Activated CD4-positive, CD25-positive, alpha-beta regulatory T cell treated with anti-CD3 and anti-CD28 coated beads, Interleukin-2, amount 50 U/mL, for 24 hours (primary cell): ENCODE data around the gene SLC35B2.
A peak's percentile ranks its signal among the peaks of the same experiment; 100 is the strongest.

ENCODE experiments used
- ATAC-seq, 2 donors: fragments of 150-1000 bp; cut with Tn5 transposase; one replicate each; pipeline ENCODE4 v1.10.0; 2021; ENCODE audit warnings: mild to moderate bottlenecking in 1 of 2, moderate library complexity in 1 of 2

Gene SLC35B2, protein sequence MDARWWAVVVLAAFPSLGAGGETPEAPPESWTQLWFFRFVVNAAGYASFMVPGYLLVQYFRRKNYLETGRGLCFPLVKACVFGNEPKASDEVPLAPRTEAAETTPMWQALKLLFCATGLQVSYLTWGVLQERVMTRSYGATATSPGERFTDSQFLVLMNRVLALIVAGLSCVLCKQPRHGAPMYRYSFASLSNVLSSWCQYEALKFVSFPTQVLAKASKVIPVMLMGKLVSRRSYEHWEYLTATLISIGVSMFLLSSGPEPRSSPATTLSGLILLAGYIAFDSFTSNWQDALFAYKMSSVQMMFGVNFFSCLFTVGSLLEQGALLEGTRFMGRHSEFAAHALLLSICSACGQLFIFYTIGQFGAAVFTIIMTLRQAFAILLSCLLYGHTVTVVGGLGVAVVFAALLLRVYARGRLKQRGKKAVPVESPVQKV

GRCh38 chr6:44257025-44257752, at the start of gene SLC35B2:
TSS of gene SLC35B2 (minus strand) at chr6:44257528. CDS start at chr6:44257410, 118 bp downstream.
- ATAC-seq = peak; percentile 61 to 66

- no peak for ATAC-seq
Measured at GRCh38 chr6:44306710-44307109, 49.4 kb upstream of the SLC35B2 start.

DNA sequence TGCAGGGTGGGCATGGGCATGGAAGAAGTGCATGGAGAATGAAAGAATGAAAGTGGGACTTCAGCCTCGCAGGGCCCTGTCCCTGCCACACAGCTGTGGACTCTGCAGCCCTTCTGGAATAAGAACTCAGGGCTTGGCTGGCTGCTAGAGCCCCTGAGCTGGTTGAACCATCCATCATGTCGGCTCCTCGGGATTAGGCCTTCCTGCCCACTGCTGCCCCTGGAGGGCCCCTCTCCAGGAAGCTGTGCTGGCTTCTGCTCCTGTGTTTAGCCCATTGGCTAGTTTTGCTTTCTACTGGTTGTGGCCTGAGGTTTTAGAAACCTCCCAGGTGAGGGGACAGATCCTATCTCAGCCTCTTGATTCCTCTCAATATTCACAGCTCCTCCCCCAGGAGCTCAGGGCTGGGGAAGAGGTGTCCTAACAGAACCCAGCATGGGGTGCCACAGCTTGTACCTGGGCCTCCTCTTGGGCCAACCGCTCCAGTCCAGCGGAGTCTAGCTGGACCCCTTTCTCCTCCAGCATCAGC, 47.9 kb upstream of the SLC35B2 start:
- no peak for ATAC-seq

- ATAC-seq = peak; percentile 60 to 67
Measured at GRCh38 chr6:44304282-44305199, 47.2 kb upstream of the SLC35B2 start.

DNA sequence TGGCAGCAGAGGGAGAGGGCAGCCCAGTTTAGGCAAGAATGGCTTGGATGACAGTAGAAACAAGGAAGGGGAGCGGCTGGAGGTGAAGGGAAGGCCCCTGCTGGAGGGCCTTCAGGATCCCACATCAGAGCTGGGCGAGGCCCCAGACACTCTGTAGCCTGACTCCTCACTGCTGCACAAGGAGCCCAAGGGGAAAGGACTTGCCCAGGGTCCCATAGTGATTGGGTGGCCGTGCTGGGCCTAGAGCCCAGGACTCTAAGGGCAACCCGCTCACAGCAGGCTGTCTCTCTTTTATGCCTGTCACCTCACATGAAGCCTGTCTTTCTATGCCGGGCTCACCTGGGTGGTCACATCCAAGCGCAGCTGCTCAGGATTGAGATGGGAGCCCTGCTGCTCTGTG, 46.5 kb upstream of the SLC35B2 start:
- ATAC-seq = no peak

- ATAC-seq = no peak
Measured at GRCh38 chr6:44302856-44303255, 45.5 kb upstream of the SLC35B2 start.

DNA sequence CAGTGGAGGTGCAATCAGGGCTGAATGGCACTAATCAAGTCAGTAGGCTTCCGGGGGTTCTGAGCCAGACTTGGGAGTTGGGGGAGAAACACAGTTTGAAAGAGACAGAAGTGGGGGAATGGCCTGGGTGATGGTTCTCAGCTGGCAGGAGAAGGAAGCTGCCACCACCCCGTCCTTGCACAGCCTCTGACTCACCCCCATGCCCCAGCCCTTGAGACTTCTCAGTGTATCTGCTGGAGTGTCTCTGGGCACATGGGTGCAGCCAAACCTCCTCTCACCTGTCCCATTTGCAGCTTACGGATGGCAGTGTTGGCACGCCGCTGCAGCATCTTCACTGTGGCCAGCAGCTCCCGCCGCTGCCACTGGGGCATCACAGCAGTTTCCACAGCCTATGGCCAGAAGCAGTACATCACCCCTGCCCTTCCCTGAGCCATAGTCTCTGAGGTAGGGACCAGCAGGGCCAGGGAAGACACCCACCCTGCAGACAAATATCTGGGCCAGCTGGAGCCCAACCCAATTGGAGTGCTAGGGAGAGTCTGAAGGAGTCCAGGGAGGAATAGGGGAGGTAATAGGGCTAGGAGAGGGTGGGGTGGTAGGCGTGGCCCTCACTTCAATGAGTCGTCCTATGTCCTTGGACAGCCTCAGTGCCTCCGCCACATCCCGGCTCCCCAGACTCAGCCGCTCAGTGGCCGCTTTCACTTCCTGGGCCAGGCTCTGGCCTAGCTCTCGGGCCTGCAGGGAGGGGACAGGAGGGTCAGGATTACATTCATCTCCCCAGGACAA, 44.6 kb upstream of the SLC35B2 start:
- no peak for ATAC-seq

GRCh38 chr6:44301106-44301505, 43.8 kb upstream of the SLC35B2 start:
- ATAC-seq = no peak

GRCh38 chr6:44300292-44300823, 43.0 kb upstream of the SLC35B2 start:
- ATAC-seq = no peak

GRCh38 chr6:44298864-44299263, 41.5 kb upstream of the SLC35B2 start:
- ATAC-seq = no peak

DNA sequence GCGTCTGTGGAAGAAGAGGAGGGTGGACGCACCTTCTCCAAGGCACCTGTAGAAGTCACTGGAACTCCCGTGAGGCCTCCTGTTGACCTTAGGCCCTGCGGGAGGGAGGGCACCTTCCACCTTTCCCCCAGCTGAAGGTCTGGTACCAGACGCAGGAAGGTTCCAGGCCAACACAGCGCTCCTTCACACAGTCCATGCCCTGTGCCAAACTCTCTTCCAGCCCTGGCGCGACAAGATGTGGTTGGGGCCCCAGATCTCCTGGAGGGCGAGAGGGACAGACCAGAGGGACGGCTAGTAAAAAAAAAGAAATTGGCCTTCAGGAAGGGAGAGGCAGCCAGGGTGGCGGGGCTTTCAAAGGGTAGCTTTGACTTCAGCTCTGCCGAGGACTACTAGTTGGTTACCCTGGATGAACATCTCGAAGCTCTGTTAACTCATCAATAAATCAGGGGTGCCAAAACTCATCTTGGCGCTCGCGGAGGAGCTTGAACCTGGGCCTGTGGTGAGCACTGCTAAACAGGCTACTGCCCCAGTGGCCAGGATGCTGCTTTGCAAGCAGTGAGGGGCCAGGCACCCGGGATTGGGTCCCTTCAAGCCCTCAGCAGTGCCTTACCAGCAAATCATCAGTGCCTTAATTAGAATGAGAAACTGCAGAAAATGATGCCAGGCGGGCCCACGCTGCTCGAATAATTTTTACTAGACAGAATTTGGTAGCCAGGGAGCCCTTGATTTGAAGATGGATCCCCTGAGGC, 40.9 kb upstream of the SLC35B2 start:
- peak in 1 of 2 donors; percentile 11 for ATAC-seq

- peak; percentile 71 to 82 for ATAC-seq
Measured at GRCh38 chr6:44297063-44298038, 40.0 kb upstream of the SLC35B2 start.

DNA sequence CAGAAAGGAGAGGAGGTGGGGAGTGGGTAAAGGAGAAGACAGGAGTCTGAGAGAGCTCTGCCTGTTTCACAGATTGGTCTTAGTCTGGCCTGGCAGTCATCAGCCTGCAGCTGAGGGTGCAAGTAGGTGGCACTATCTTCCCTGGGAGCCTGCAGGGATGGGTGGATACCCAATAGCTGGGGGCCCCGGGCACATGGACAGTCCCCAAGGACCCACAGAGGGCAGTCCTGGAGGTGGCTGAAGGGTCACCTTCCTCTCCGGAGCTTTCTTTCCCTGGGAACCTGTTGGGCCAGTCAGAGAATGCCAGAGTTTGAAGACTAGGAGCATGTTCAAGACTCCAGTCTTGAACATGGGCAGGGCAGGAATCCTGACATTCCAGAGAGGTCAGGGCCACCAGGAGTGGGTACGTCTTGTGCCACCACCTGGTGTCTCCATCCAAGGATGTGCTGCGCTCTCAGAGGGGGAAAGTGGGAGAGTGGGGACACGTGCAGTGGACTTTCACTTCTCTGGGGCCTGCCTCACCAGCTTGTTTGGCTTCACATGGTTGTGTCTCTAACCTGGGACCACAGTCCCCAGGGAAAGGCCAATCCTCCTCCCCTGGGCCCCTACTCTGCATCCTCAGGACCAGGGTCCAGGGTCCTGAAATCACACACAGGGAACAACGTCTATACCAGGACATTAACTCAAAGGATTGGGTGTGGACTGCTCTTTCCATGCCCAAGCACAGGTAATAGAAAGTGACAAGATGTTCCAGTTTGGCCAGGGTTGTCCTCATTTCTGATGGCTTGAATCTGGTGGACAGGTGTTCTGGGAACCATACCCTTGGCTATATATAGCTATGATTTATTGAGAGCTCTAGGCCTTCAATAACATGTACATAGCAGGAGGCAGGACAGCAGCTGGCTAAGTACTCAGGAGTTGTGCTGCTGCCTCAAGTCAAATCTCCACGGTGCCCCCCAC, 37.8 kb upstream of the SLC35B2 start:
- no peak for ATAC-seq

DNA sequence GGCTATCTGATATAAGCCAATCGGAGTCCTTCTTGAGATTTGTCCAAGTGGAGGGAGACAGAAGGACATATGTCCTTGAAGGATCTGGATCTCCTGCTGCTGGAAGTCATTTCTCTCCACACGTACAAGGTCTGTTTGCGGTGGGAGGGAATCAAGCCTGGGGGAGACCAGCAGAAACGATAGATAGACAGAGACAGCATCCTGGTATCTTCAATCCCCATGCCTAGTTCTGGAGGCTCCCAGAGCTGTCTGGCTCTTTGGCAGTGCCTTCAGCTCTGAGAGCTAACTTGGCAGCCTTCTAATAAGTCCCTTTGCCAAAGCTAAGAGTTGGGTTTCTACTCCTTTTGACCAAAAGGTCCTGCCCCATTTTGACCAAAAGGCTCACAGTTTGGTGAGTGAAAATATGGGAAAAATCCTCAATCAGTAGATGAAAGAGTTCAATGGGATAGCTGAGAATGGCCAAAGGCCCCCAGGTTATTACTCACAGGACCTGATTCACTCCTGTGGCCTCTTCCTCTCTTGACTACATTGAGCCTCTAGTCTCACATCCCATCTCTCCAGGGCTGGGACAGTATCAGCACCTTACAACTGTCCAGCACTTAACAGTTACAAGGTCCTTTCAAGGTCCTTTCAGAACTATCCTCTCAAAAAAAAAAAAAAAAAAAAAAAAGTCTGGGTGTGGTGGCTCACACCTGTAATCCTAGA, 35.5 kb upstream of the SLC35B2 start:
- ATAC-seq = no peak

DNA sequence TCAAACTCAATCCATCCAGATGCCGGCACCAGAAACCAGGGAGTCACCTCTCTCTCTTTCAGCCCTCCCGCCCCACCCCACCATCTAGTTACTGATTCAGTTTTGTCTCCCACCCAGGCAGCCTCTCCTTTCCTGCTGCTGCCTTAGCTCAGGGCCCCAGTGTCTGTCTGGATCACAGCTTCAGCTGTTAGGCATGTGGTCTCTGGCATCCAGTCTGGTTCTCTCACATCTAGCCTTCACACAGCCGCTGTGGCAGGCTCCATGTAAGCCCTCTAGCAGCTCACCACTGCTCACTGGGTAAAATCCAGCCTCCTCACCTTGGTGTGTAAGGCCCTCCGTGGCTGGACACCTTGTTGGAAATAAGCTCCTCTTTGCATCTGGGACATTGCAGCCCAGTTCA, 34.5 kb upstream of the SLC35B2 start:
- ATAC-seq = no peak

GRCh38 chr6:44289726-44290260, 32.5 kb upstream of the SLC35B2 start:
- no peak for ATAC-seq

- no peak for ATAC-seq
Measured at GRCh38 chr6:44286747-44287146, 29.4 kb upstream of the SLC35B2 start.

DNA sequence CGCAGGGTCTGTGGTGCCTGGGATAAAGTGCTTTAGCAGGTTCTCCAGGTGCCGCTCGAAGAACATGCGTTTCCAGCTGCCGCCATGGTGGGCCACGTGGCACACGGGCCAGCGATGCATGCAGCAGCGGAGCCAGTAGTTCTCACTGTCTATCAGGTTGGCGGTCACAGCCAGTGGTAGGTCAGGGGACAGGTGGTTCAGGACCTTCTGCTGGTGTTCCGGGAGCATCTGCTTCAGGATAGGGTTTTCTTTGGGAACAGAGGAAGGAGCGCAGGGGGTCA, 28.9 kb upstream of the SLC35B2 start:
- ATAC-seq = no peak
